GM21825 (cell line): ENCODE measurements around the gene TSEN34.
A peak's percentile ranks its signal among the peaks of the same experiment; 100 is the strongest.
"Not testable (repeated sequence)": the region's sequence is repeated elsewhere in the genome, so short reads cannot be mapped to it uniquely, and the experiment has no call there.

ENCODE experiments used
- ATAC-seq: cut with Tn5 transposase; IDR thresholded peaks from one replicate; pipeline ENCODE4 v1.9.1; 2021; ENCODE audit warnings: mild to moderate bottlenecking, moderate library complexity; ENCODE audit not compliant: unreplicated experiment

TSEN34 gene

DNA sequence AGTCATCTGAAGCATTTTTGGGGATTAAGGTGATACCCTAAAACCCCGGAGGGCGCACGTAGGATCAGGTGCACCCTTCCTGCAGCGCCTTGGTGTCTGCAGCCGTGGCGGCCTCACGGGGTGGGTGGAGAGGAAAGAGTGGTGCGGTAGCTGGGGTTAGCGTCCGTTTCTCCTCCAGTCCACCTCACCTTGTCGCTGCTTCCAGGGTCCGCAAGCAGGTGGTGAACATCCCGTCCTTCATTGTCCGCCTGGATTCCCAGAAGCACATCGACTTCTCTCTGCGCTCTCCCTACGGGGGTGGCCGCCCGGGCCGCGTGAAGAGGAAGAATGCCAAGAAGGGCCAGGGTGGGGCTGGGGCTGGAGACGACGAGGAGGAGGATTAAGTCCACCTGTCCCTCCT, 16.1 kb downstream of the TSEN34 start:
- not testable (repeated sequence) for ATAC-seq

DNA sequence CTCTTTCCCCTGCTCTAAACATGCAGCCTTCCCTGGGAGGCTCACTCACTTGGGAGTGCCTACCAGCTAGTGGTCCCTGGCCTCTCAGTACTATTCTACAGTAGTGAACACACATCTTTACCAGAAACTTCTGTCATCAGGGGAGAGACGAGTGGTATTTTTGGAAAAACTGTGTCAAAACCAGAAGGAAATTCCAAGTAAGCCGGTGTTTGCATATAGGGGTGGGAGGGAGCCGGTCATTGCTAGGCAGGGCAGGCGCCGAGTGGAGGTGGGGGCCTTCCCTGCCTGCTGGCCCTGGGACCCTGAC, 16.5 kb downstream of the TSEN34 start:
- ATAC-seq, result no peak

DNA sequence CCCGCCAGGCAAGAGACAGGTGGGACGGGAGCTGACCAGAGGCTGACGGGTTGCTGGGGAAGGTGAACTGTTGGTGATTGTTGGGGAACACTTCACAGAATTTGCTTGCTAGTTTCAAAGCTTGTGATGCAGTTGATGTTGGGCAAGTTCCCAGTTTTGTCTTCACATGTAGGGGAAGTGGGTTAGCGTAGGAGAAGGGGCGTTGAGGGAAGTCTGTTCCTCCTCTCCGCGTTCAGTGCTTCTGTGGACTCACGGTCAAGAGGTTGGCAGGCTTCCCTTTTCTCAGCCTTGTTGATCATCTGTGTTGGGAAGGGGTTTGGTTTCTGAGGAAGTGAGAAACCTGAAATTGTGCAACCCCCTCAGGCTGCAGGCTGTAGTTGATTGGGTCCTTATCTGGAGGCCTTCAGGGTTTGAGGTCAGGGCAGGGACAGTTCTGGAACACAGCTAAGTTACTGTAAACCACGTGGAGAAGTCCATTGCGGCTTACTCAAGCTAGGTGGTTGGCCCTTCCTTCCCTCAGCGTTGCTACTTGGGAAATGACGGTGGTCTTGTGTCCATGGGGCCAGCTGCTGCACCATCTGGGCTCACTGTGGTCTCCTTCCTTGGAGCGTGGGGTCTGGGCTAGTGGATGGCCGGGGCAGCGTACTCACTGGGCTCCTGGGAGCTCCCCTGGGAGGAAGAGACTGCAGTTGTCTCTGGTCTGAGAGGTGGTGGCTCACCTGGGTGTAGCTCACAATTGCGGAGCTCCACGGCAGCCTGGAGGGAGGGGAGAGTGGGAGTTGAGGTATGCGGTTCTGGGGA, 17.1 kb downstream of the TSEN34 start:
- peak; percentile 27 for ATAC-seq

DNA sequence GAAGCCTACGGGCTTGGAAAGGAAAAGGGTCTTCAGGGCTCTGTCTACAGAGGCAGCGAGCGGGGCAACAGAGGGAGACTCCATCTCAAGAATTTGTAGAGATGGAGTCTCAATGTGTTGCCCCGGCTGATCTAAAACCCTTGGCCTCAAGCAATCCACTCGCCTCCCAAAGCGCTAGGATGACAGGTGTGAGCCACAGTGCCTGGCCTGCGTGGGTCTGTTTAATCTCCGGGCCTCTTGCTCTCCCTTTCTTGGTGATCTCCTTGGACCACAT, 17.6 kb downstream of the TSEN34 start:
- ATAC-seq, result no peak

DNA sequence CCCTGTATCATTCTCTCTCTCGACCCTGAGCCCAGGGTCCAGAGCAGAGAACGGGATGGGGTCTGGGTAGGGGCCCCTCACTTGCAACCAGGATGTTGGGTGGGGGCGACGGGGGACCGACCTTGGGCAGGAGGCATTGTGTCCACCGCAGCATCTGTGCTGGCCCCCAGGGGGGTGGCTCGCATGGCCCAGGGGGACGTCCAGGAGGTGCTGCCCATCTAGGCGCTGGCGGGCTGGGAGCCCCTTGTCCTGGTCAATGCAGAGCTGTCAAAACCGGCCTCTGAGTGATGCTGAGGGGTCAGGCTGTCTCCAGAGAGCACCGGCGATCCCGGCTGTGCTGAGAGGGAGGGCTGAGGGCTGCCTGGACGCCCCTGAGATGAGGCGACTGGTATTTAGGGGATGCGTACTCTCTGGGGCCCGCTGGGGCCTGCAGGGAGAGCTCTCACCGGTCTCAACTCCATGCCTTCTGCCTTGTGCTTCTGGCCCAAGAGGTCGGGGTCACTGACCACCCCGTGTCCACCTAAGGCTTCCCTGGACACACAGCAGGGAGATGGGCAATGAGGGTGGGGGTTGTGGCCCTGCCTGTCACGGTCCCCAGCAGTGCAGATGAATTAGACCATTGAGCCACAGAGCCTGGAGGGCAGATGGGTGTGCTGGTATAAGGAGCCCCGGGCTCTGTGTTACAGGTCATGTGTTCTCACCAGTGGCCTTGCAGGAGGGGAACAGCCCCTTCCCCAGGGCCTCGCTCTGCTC, 18.1 kb downstream of the TSEN34 start:
- no peak for ATAC-seq

DNA sequence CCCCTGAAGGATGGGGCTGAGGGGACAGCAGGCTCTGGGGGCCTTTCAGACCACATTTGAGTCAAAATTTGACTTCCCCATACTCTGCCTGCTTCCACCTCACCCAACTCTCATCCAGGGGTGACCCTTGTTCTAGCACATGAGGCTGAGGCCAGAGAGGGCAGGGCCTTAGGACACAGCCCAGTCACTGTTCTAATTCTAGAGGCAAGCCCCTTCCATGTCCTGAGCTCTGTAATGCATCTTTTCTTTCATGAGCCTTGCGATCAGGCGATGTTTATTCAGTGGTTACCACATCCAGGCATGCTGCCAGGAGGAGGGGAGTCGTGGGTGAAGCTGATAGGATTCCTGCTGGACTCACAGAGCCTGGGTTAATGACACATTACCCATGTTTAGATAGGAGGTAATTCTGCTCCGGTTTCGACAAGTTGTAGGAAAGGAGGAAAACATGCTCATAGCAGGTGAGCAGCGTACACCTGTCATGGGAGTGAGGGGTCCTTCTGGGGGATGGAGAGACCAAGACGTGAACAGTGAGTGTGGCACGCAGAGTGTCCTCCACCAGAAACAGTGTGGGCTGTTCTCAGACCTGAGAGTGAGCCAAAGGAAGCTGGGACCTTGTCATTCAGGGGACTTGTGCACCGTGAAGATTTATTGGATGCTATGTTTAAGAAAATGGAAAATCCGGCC, 18.8 kb downstream of the TSEN34 start:
- ATAC-seq, result no peak

DNA sequence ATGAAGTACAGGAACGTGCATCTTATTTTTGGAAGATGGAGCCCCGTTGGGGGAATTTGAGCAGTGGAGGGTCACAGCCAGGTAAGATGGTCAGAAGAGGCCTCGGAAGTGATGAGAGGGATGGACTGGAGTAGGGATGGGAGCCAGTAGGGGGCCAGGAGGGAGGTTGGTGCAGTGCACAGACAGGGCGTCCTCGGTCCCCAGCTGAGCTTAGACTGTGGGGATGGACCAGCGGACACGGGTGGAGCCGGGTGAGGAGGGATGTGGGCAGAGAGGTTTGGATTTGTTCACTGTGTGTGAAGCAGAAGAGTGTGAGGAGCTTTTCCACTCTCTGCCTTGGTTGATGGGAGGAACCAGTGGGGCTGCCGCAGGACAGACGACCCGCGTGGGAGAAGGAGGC, 20.1 kb downstream of the TSEN34 start:
- ATAC-seq, result no peak

DNA sequence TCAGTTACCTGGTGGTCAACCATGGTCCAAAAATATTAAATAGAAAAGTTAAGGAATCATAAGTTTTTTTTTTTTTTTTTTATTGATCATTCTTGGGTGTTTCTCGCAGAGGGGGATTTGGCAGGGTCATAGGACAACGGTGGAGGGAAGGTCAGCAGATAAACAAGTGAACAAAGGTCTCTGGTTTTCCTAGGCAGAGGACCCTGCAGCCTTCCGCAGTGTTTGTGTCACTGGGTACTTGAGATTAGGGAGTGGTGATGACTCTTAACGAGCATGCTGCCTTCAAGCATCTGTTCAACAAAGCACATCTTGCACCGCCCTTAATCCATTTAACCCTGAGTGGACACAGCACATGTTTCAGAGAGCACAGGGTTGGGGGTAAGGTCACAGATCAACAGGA, 23.1 kb downstream of the TSEN34 start:
- ATAC-seq, result not testable (repeated sequence)

DNA sequence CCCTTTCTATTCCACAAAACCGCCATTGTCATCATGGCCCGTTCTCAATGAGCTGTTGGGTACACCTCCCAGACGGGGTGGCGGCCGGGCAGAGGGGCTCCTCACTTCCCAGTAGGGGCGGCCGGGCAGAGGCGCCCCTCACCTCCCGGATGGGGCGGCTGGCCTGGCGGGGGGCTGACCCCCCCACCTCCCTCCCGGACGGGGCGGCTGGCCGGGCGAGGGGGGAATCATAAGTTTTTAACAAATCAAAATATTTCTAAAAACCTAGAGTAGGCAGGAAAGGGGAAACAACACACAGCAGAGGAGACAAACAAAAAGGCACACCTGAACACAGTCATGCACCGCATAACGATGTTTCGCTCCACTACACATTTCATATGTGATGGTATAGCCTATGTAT, 23.6 kb downstream of the TSEN34 start:
- not testable (repeated sequence) for ATAC-seq

DNA sequence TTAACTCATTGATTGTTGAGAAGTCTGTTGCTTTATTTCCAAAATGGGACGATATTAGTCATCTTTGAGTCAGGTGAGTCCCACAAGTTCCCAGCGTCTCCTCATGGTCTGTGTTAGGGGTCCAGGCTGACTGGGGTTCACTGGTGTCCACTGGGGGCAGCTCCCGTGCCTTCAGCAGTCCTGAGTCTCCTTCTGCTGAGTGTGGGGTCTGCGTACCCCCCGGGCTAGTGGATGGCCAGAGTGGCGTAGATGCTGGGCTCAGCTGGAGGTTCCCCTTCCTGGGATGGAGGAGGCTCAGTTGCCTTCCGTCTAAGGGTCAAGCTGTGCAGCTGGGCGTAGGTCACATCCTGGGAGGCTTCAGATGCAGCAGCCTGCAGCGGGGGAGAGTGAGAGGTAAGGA, 25.8 kb downstream of the TSEN34 start:
- no peak for ATAC-seq

DNA sequence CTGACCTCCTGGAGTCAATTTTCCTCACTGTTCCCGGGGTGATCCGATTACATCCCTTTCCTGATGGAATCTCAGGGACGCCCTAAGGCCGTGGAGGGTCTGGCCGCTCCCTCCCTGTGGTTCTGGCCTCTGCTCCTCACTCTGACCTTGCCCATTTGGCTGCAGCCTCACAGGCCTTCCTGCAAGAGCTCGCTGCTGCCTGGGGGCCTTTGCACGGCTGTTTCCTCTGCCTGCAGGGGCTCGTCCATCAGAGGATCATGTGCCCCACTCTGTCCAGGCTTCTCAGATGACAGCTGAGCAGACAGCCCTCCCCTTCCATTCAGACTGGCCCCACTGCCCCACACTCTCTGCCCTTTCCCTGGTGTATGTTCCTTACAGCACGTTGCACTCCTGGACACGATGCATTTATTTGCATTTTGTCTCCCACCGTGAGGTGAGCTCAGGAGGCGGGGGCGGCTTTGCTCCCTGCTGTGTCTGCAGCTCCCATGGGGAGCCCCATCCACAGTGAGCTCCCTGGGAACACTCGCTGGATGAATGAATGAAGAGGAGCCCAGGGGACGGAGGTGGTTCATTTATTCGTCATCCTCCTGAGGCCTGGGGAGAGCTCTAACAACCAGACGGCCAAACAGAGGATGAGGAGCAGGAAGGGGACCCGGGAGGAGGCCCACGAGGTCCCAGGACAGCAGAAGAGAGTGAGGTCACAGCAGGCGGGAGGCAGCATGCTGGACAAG, 26.6 kb downstream of the TSEN34 start:
- not testable (repeated sequence) for ATAC-seq

DNA sequence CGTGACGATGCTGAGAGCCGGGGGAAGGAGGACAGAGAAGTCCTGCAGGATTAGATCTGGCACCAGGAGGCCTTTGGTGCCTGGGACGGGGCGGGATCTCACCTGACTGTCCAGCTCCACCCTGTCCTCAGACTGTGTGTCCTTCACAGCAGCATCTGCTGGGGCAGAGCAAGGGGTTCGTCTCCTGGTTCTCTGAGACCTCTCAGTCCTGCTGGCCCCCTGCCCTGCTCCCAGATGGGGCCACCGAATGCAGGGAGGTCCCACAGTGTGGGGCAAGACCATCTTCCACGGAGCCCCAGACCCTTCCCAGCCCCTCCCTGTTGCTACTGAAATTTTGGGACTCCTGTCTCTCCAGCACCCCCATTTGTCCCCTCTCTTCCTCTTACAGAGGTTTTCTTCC, 27.2 kb downstream of the TSEN34 start:
- ATAC-seq, result no peak

DNA sequence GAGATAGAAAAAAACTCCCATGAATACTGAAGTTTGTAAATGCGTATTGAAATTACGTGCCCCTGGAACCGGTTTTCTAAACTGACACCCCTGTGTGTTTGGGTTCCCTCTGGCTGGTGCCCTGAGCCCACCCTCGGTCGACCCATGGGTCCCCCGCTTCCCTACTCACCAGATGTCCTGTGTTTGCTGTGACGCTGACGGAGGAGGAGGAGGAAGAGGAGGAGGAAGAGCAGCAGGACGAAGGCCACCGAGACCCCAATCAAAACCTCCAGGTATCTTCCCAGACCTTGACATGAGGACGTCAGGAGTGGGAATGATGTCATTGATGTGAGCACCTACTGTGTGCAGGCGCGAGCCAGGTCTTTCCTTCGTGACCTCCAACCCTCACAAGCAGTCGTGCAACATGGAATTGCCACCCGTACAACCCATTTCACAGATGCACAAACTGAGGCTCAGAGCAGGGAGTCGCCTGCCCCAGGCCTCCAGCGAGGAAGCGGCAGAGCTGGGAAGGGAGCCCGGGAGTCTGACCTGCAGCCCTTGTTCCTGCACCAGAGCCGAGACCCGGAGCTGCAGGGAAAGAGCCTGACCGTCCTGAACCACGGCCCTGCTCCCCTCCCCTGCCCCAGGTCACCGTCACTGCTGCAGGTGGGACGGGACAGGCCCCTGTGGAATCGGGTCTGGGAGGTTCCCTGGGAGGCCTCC, 28.0 kb downstream of the TSEN34 start:
- ATAC-seq, result no peak

DNA sequence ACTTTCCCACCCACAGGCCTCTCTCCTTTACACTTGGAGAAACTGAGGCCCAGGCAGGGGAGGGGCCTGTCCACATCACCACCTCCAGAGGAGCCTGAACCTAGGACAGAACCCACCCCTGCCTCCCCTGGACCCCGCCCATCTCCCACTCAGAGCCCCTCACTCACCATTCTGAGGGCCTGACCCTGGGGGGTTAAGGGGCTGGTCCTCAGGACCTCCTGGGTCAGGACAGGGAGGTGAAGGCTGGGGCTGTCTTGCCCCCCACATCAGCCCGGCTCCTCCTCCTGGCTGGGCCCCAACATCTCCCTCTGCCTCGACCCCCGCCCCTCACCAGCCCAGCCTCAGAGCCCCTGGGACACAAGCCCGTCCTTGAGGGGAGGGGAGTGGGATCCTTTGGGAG, 28.6 kb downstream of the TSEN34 start:
- ATAC-seq, result not testable (repeated sequence)

DNA sequence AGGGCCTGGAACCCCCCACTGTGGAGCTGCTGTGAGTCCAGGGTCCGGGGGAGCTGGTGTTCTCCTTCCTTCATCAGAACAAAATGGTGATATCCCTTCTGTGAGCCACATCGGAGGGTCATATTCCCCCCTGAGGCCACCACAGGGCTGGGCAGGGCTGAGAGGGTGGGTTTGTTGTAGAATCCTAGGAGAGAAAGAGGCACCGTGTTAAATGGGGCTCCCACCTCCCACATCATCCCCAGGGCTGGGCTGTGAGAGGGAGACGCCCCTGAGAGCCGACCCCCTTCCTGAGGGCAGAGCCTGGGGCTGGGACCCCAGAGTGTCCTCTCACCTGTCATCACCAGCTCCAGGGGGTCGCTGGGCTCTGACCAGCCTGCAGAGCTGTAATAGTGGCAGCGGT, 30.8 kb downstream of the TSEN34 start:
- ATAC-seq, result not testable (repeated sequence)

DNA sequence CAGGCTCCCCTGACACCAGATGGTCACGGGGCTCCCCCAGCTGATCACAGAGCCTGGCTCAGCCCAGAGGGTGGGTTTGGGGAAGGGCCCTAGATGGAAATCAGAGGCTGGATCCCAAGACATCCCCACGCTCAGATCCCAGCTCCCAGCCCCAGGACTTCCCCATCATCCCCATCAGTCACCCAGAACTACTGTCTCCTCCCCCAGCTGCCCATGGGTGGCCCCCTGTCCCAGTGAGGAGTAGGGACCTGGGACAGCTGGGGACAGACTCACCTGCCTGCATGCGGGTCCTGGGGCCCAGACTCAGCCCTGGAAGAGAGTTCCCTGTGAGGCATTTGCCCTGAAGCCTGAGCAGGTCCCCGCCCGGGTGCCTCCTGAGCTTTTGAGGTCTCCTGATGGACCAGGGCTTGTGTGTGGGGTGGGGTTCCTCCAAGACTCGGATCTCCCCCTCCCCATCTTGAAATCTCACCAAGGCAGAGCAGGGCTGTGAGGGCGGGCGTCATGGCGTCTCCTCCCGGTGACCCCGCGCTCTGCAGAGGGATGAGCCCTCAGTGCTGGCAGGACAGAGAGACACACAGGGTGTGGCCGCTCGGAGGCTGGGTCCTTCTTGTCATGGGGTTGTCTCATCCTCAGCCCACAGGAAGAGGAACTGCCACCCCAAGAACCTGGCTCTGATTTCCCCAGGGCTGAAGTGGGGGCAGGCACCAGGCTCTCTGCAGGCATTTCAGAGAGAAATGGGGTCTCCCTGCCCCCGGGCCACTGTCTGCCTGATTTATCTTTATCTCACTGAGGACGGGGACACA, 31.6 kb downstream of the TSEN34 start, which contains the start of gene LILRB3:
Gene LILRB3 (minus strand): TSS at position 534 of the 803 bp plus-strand sequence. CDS start 31 bp downstream, at position 503.
- ATAC-seq, result not testable (repeated sequence)

DNA sequence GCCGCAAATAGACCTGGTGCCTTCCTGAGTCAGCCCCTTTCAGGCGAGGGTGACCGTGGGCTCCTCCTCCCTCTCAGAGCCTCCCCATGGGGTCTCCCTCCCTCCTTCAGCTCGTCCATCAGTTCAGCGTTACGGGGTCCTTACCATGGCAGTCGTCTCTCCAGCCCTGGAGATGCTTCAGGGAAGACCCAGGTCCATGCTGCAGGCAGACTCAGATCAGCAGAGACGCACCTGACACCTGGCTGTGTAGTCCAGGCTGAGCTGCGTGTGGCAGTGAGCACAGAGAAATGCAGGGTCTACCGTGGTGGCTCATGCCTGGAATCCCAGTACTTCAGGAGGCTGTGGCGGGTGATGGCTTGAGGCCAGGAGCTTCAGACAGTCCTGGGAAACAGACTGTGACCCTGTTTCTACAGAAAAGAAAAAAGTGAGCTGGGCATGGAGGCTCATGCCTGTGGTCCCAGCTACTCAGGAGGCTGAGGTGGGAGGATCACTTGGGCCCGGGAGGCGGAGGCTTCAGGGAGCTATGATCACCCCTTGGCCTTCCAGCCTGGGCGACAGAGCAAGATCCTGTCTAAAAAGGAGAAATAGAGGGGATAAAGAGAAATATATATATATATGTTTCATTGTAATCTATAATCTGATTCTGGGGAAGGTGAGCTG, 32.3 kb downstream of the TSEN34 start:
- ATAC-seq, result not testable (repeated sequence)

DNA sequence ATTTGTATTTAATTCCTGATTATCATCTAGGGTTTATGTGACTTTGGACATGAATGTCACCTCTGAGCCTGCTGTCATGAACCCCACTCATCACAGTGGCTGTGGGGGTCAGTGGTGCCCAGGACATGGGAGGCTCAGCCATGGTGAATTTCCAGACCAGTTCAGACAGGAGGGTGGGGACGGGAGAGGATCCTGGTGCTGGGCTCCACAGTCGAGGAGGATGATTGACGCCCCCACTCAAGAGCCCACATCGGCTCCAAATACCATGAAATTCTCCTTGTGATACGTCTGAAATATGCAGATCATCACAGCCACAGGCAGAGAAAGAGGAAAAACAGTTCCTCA, 32.8 kb downstream of the TSEN34 start:
- ATAC-seq, result not testable (repeated sequence)

DNA sequence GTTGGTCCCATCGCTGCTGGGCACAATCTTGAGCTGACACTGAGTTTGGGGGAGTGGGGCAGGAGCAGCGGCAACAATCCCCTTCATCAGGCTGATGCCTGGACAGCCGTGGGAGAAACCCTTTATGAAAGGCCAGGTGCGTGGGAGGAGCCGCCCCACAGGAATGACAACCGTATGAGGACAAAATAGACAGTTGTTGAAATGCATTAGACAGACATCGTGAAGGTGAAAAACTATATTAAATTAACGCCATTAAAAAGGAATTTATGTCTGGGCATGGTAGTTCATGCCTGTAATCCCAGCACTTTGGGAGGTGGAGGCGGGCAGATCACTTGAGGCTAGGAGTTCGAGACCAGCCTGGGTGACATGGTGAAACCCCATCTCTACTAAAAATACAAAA, 33.5 kb downstream of the TSEN34 start:
- not testable (repeated sequence) for ATAC-seq
